ENCODE data around the gene FLG2.

FLG2 gene

DNA sequence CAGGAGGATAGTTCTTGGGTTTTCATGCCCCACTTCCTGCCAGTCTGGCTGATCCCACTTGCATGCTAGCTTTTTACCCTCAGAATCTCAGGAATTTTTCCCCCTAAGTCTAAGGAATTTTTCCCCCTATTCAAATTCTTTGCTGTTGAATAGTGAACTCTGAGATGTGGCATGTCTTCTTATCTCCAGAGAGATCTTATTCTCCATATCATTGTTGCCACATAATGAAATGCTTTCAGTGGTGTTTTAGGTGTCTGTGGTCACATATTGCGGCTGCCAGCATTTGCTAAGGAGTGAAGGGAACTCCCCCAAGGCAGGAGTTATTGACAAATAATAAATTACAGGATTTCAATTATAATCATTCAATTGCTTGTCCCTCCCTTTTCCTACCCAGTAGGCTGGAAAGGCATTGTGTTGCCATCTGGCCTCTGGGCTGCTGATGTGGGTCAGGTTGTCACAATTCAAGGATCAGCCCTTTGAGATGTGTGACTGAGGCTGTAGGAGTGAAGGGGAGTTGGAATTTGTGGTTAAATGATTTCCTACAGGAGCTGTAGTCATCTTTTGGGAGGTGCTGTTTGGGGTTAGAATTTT is 30.9 kb downstream of the FLG2 start:
- no peak for TF ChIP-seq CREB1 (IDR thresholded peaks at IDR 0.05; ENCODE audit: low read depth)
- no peak for TF ChIP-seq RAD21 (IDR thresholded peaks at IDR 0.05; ENCODE audit: low read depth)
- TF ChIP-seq NFIC (IDR thresholded peaks at IDR 0.05), result no peak
- no peak for TF ChIP-seq YY1 (IDR thresholded peaks at IDR 0.05; ENCODE audit: low read depth)
- no peak for TF ChIP-seq TCF12 (IDR thresholded peaks at IDR 0.05; ENCODE audit: low read depth)
- TF ChIP-seq FOXM1 (IDR thresholded peaks at IDR 0.05; ENCODE audit: borderline replicate concordance, low read depth), result no peak
- no peak for TF ChIP-seq ZBTB7A (IDR thresholded peaks at IDR 0.05; ENCODE audit: low read depth)
- no peak for TF ChIP-seq EGR1 (IDR thresholded peaks at IDR 0.05)
- TF ChIP-seq CEBPB (IDR thresholded peaks at IDR 0.05), result no peak
- TF ChIP-seq, protein P1, sequence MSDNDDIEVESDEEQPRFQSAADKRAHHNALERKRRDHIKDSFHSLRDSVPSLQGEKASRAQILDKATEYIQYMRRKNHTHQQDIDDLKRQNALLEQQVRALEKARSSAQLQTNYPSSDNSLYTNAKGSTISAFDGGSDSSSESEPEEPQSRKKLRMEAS (IDR thresholded peaks at IDR 0.05), result no peak
- TF ChIP-seq TEAD4 (IDR thresholded peaks at IDR 0.05), result no peak
- TF ChIP-seq EP300 (IDR thresholded peaks at IDR 0.05; ENCODE audit: borderline replicate concordance), result no peak
- no peak for TF ChIP-seq TAF1 (IDR thresholded peaks at IDR 0.05; ENCODE audit: low read depth)
- TF ChIP-seq, protein P2, sequence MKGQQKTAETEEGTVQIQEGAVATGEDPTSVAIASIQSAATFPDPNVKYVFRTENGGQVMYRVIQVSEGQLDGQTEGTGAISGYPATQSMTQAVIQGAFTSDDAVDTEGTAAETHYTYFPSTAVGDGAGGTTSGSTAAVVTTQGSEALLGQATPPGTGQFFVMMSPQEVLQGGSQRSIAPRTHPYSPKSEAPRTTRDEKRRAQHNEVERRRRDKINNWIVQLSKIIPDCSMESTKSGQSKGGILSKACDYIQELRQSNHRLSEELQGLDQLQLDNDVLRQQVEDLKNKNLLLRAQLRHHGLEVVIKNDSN (IDR thresholded peaks at IDR 0.05), result no peak
- TF ChIP-seq, protein P3, sequence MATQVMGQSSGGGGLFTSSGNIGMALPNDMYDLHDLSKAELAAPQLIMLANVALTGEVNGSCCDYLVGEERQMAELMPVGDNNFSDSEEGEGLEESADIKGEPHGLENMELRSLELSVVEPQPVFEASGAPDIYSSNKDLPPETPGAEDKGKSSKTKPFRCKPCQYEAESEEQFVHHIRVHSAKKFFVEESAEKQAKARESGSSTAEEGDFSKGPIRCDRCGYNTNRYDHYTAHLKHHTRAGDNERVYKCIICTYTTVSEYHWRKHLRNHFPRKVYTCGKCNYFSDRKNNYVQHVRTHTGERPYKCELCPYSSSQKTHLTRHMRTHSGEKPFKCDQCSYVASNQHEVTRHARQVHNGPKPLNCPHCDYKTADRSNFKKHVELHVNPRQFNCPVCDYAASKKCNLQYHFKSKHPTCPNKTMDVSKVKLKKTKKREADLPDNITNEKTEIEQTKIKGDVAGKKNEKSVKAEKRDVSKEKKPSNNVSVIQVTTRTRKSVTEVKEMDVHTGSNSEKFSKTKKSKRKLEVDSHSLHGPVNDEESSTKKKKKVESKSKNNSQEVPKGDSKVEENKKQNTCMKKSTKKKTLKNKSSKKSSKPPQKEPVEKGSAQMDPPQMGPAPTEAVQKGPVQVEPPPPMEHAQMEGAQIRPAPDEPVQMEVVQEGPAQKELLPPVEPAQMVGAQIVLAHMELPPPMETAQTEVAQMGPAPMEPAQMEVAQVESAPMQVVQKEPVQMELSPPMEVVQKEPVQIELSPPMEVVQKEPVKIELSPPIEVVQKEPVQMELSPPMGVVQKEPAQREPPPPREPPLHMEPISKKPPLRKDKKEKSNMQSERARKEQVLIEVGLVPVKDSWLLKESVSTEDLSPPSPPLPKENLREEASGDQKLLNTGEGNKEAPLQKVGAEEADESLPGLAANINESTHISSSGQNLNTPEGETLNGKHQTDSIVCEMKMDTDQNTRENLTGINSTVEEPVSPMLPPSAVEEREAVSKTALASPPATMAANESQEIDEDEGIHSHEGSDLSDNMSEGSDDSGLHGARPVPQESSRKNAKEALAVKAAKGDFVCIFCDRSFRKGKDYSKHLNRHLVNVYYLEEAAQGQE (IDR thresholded peaks at IDR 0.05; ENCODE audit: low read depth), result no peak

DNA sequence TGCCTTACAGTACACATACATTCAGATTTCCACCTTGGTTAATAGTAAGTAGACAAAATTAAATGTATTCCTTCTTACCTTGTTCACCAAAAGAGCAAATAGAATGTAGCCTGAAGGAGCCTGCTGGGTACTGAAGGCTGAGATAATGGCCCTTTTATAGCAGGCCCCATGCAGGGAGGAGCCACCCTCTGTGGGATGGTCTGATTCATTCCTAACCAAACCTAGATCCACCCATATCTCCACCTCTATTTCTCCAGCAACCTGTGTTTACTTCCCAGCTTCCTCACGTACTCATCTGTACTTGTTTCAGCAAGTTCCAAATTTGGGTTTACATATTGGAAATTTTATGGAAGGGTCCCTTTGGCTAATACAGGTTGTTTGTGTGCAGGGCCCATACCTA is 34.7 kb downstream of the FLG2 start, which contains the start of gene FLG:
Gene FLG, minus strand, starts transcription at position 129 of the 400 bp plus-strand sequence. CDS start 9,783 bp downstream, outside the sequence.
- TF ChIP-seq ZBTB7A (IDR thresholded peaks at IDR 0.05; ENCODE audit: low read depth), result no peak
- TF ChIP-seq TAF1 (IDR thresholded peaks at IDR 0.05; ENCODE audit: low read depth), result no peak
- TF ChIP-seq YY1 (IDR thresholded peaks at IDR 0.05; ENCODE audit: low read depth), result no peak
- TF ChIP-seq CREB1 (IDR thresholded peaks at IDR 0.05; ENCODE audit: low read depth), result no peak
- TF ChIP-seq TCF12 (IDR thresholded peaks at IDR 0.05; ENCODE audit: low read depth), result no peak
- TF ChIP-seq CEBPB (IDR thresholded peaks at IDR 0.05), result no peak
- no peak for TF ChIP-seq EP300 (IDR thresholded peaks at IDR 0.05; ENCODE audit: borderline replicate concordance)

DNA sequence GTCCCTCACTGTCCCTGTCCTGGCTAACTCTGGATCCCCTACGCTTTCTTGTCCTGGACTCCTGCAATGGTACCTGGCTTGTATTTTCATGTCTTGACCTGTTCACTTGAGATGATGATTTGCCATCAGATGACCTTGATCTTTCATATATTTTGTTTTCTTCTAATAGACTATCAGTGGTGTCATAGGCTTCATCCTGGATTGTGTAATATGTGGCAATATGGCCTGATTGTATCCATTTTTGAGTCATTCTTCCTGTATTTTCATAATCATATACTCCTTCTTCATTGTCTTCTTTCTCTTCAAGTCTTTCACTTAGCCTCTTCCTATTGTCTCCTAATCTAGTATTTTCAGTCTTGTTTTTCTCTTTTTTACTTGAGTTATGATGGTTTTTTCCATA is 45.8 kb downstream of the FLG2 start:
- TF ChIP-seq EGR1 (IDR thresholded peaks at IDR 0.05) (no peak), TCF12 (IDR thresholded peaks at IDR 0.05; ENCODE audit: low read depth) (no peak)
- TF ChIP-seq, protein P3 (IDR thresholded peaks at IDR 0.05; ENCODE audit: low read depth), result no peak
- TF ChIP-seq, protein P2 (IDR thresholded peaks at IDR 0.05), result no peak

DNA sequence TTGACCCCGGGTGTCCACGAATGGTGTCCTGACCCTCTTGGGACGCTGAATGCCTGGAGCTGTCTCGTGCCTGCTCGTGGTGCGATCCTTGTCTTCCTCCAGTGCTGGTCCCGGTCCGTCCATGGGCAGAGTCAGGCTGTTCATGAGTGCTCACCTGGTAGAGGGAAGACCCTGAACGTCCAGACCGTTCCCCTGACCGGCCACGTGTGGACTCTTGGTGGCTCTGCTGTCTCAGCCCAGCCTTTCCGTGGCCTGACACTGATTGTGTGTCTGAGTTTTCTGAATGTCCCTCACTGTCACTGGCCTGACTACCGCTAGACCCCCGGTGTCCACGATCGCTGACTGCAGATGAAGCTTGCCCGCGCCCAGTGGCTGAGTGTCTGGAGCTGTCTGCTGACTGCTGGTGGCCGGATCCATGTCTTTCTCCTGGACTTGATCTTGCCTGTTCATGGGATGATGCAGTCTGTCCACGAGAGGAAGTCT is 46.4 kb downstream of the FLG2 start:
- TF ChIP-seq TAF1 (IDR thresholded peaks at IDR 0.05; ENCODE audit: low read depth), result no peak
- no peak for TF ChIP-seq RAD21 (IDR thresholded peaks at IDR 0.05; ENCODE audit: low read depth)
- TF ChIP-seq NFIC (IDR thresholded peaks at IDR 0.05), result no peak
- no peak for TF ChIP-seq EGR1 (IDR thresholded peaks at IDR 0.05)
- TF ChIP-seq, protein P3 (IDR thresholded peaks at IDR 0.05; ENCODE audit: low read depth), result no peak
- no peak for TF ChIP-seq FOXM1 (IDR thresholded peaks at IDR 0.05; ENCODE audit: borderline replicate concordance, low read depth)
- no peak for TF ChIP-seq CEBPB (IDR thresholded peaks at IDR 0.05)
- TF ChIP-seq, protein P1 (IDR thresholded peaks at IDR 0.05), result no peak
- no peak for TF ChIP-seq TEAD4 (IDR thresholded peaks at IDR 0.05)
- TF ChIP-seq EP300 (IDR thresholded peaks at IDR 0.05; ENCODE audit: borderline replicate concordance), result no peak
- no peak for TF ChIP-seq TCF12 (IDR thresholded peaks at IDR 0.05; ENCODE audit: low read depth)
- TF ChIP-seq ZBTB7A (IDR thresholded peaks at IDR 0.05; ENCODE audit: low read depth), result no peak
- no peak for TF ChIP-seq CREB1 (IDR thresholded peaks at IDR 0.05; ENCODE audit: low read depth)
- TF ChIP-seq YY1 (IDR thresholded peaks at IDR 0.05; ENCODE audit: low read depth), result no peak
- TF ChIP-seq, protein P2 (IDR thresholded peaks at IDR 0.05), result no peak
